Thoracic aorta (tissue), 2 donors: ENCODE results near the gene DCST2. TPM values are rescaled to one million over a fixed set of nuclear protein-coding genes. Genes with fewer than 3 reads are reported as not detected.

Experiments
- ATAC-seq: fragments of 150-250 bp; one replicate; pipeline ENCODE4 v1.8.0; 2017; ENCODE audit warnings: low read depth; ENCODE audit not compliant: insufficient number of reproducible peaks, low FRiP score
- DNase-seq: peaks from one replicate; pipeline ENCODE4 v3.0.0-alpha.2; 2020; ENCODE audit warnings: low spot score
- H3K27ac ChIP-seq, 2 donors: fragments of 200-600 bp; sonication (generic); 1 replicate in 1 of 2; 2 replicates in 1 of 2; pipeline ENCODE4 v1.5.1; 2016; ENCODE audit warnings: mild to moderate bottlenecking in 2 of 2, moderate library complexity in 2 of 2
- H3K27me3 ChIP-seq: fragments of 200-600 bp; sonication (generic); replicated peaks from 2 replicates; pipeline ENCODE4 v1.6.0; 2016; ENCODE audit warnings: mild to moderate bottlenecking; ENCODE audit not compliant: insufficient read depth
- H3K36me3 ChIP-seq: fragments of 200-600 bp; sonication (generic); one replicate; pipeline ENCODE4 v1.5.1; 2016
- H3K4me1 ChIP-seq, 2 donors: fragments of 200-600 bp; sonication (generic); 1 replicate in 1 of 2; 2 replicates in 1 of 2; pipeline versions ENCODE4 v1.5.1 to v1.6.0; 2016; ENCODE audit warnings: low read depth in 2 of 2, mild to moderate bottlenecking in 1 of 2; ENCODE audit not compliant: control insufficient read depth in 1 of 2
- H3K4me3 ChIP-seq: fragments of 200-600 bp; sonication (generic); 2 replicates; pipeline ENCODE4 v1.5.1; 2016; ENCODE audit warnings: mild to moderate bottlenecking
- H3K9me3 ChIP-seq: fragments of 200-600 bp; sonication (generic); 2 replicates; pipeline ENCODE4 v1.5.1; 2016
- CTCF ChIP-seq: fragments of 200-600 bp; sonication (generic); IDR thresholded peaks from one replicate; pipeline ENCODE4 v1.5.1; 2019; ENCODE audit warnings: antibody characterized with exemption
- total RNA-seq, 2 donors: library from RNA; depleted of rRNA; stranded (reverse); fragments of >200 nt; gene quantifications; one replicate each; pipeline versions ENCODE4 v1.1.0 to v1.2.3, GENCODE V29; 2016

The DCST2 gene
- total RNA-seq: under 1 TPM in 1 of 2 donors, not detected in 1; 0.42 TPM

- no peak for ATAC-seq
- no peaks in the 10 kb centered on the region for H3K9me3 ChIP-seq
- H3K27me3 ChIP-seq: no peaks in the 10 kb centered on the region
- H3K4me1 ChIP-seq: no peaks in the 10 kb centered on the region
- H3K4me3 ChIP-seq: no peak within 1 kb of the TSS
- DNase-seq: no peak
- H3K27ac ChIP-seq: no peak within 1 kb of the TSS
- H3K36me3 ChIP-seq: no peaks in the 10 kb centered on the region
- TF ChIP-seq CTCF: no peak
Observed at GRCh38 chr1:155033524-155033923, at the start of gene DCST2, which contains the start of gene DCST1. Gene DCST2 (minus strand): TSS chr1:155033781. CDS start chr1:155033701, 80 bp downstream. Gene DCST1 (plus strand): TSS chr1:155033824. CDS start chr1:155034037, 213 bp downstream.

- ATAC-seq (no peak), DNase-seq (no peak)
- H3K36me3 ChIP-seq: no peaks in the 10 kb centered on the region
- no peak overlapping the region for H3K27ac ChIP-seq
- peaks cover 26% of the 10 kb centered on the region for H3K27me3 ChIP-seq
- no peak overlapping the region for H3K4me3 ChIP-seq
- peaks cover 32 to 55% of the 10 kb centered on the region in 2 donors for H3K4me1 ChIP-seq
- no peak for TF ChIP-seq CTCF
- no peaks in the 10 kb centered on the region for H3K9me3 ChIP-seq
Observed at GRCh38 chr1:155083052-155083541, 49.5 kb upstream of the DCST2 start.

- ATAC-seq (no peak), DNase-seq (no peak)
- H3K4me3 ChIP-seq: peak overlapping the region; percentile 48
- TF ChIP-seq CTCF: no peak
- no peaks in the 10 kb centered on the region for H3K9me3 ChIP-seq
- peaks cover 26% of the 10 kb centered on the region for H3K27me3 ChIP-seq
- no peaks in the 10 kb centered on the region for H3K36me3 ChIP-seq
- no peak overlapping the region for H3K27ac ChIP-seq
- H3K4me1 ChIP-seq: peaks cover 32 to 55% of the 10 kb centered on the region in 2 donors
Observed at GRCh38 chr1:155082301-155083051, 48.9 kb upstream of the DCST2 start.

- peaks cover 26% of the 10 kb centered on the region for H3K27me3 ChIP-seq
- peaks cover 32 to 55% of the 10 kb centered on the region in 2 donors for H3K4me1 ChIP-seq
Observed at GRCh38 chr1:155081472-155082300, 48.1 kb upstream of the DCST2 start.

More at GRCh38 chr1:155081472-155082300, 48.1 kb upstream of the DCST2 start:
- ATAC-seq: no peak
- Histone ChIP-seq H3K27ac (peak overlapping the region in 1 of 2 donors; percentile 44), H3K9me3 (no peaks in the 10 kb centered on the region), H3K4me3 (peak overlapping the region; percentile 48), H3K36me3 (no peaks in the 10 kb centered on the region)
- TF ChIP-seq CTCF: no peak
- DNase-seq: no peak
